IMR-90 (cell line): ENCODE results near the gene MED13. TPM values are rescaled to one million over a fixed set of nuclear protein-coding genes. Genes with fewer than 3 reads are reported as not detected.

Experiments used
- ATAC-seq: fragments of 200-7000 bp; cut with Tn5 transposase; 2 replicates; pipeline ENCODE4 v1.9.1; 2020; ENCODE audit warnings: low read depth, mild to moderate bottlenecking, moderate library complexity
- BruUV-seq: library from RNA; stranded (reverse); fragments of 400-500 nt; replicated peaks from 2 replicates; lab custom pipeline; 2021; lab: Mats Ljungman, UMichigan
- CTCF ChIA-PET: fragments of 300-600 bp; formaldehyde crosslinking; extraction: SDS; loops from one replicate; lab custom pipeline; 2021; ENCODE audit warnings: antibody characterized with exemption; lab: Yijun Ruan, JAX
- POLR2A ChIA-PET: fragments of 300-600 bp; sonication (Branson Sonifier 250); formaldehyde crosslinking; loops from one replicate; lab custom pipeline; 2022; ENCODE audit warnings: antibody characterized with exemption; ENCODE audit not compliant: unreplicated experiment; lab: Charles Lee
- DNase-seq: peaks from one replicate; pipeline ENCODE4 v3.0.0; 2013
- H2AFZ ChIP-seq: replicated peaks from 2 replicates; pipeline ENCODE3; 2013; ENCODE audit warnings: low read length, mild to moderate bottlenecking; ENCODE audit not compliant: poor library complexity
- H2AK5ac ChIP-seq: 2 replicates; pipeline ENCODE4 v1.6.1; 2013; ENCODE audit warnings: low read depth, low read length, inconsistent platforms
- H2AK9ac ChIP-seq: replicated peaks from 2 replicates; pipeline ENCODE3; 2013; ENCODE audit warnings: mild to moderate bottlenecking, low read depth, low read length, moderate library complexity; ENCODE audit not compliant: poor library complexity
- H2BK120ac ChIP-seq: 2 replicates; pipeline ENCODE4 v1.6.1; 2013; ENCODE audit warnings: low read depth, low read length, inconsistent platforms
- H2BK15ac ChIP-seq: 3 replicates; pipeline ENCODE4 v1.6.1; 2013; ENCODE audit warnings: low read depth, low read length, inconsistent platforms
- H2BK20ac ChIP-seq: 2 replicates; pipeline ENCODE4 v1.6.1; 2013; ENCODE audit warnings: low read depth, mild to moderate bottlenecking, inconsistent platforms, low read length, moderate library complexity
- H2BK5ac ChIP-seq: 2 replicates; pipeline ENCODE4 v1.6.1; 2013; ENCODE audit warnings: mild to moderate bottlenecking, low read depth, low read length, inconsistent platforms; ENCODE audit not compliant: poor library complexity, severe bottlenecking
- H3K14ac ChIP-seq: replicated peaks from 2 replicates; pipeline ENCODE4 v1.6.1; 2013; ENCODE audit warnings: low read depth, low read length, inconsistent platforms
- H3K18ac ChIP-seq: 2 replicates; pipeline ENCODE4 v1.6.1; 2013; ENCODE audit warnings: low read depth, low read length, control low read depth
- H3K23ac ChIP-seq: 2 replicates; pipeline ENCODE4 v1.6.1; 2013; ENCODE audit warnings: low read depth, low read length, inconsistent platforms
- H3K27ac ChIP-seq: 2 replicates; pipeline ENCODE4 v1.5.1; 2013; ENCODE audit warnings: mild to moderate bottlenecking, control low read depth, low read length; ENCODE audit not compliant: insufficient read depth
- H3K27me3 ChIP-seq: 2 replicates; pipeline ENCODE4 v1.6.1; 2013; ENCODE audit warnings: low read length; ENCODE audit not compliant: control insufficient read depth, insufficient read depth
- H3K36me3 ChIP-seq: 2 replicates; pipeline ENCODE4 v1.6.1; 2013; ENCODE audit warnings: low read length, mixed read lengths; ENCODE audit not compliant: control insufficient read depth, insufficient read depth
- H3K4ac ChIP-seq: 2 replicates; pipeline ENCODE4 v1.6.1; 2013; ENCODE audit warnings: low read depth, low read length, inconsistent platforms
- H3K4me1 ChIP-seq: 2 replicates; pipeline ENCODE4 v1.6.1; 2013; ENCODE audit warnings: low read length, mixed read lengths; ENCODE audit not compliant: control insufficient read depth, insufficient read depth
- H3K4me2 ChIP-seq: 2 replicates; pipeline ENCODE4 v1.6.1; 2013; ENCODE audit warnings: low read depth, mild to moderate bottlenecking, control low read depth, low read length, moderate library complexity
- H3K4me3 ChIP-seq: 2 replicates; pipeline ENCODE4 v1.5.1; 2013; ENCODE audit warnings: low read depth, mild to moderate bottlenecking, control low read depth, low read length, moderate library complexity; ENCODE audit not compliant: insufficient read depth
- H3K56ac ChIP-seq: 2 replicates; pipeline ENCODE4 v1.6.1; 2013; ENCODE audit warnings: low read length, inconsistent platforms; ENCODE audit not compliant: insufficient read depth; ENCODE audit errors: extremely low read depth
- H3K79me1 ChIP-seq, 2 experiments: 2 replicates each; pipeline ENCODE4 v1.6.1; 2013; ENCODE audit warnings: low read length in 2 of 2, inconsistent platforms in 1 of 2, low read depth in 1 of 2
- H3K9ac ChIP-seq: 2 replicates; pipeline ENCODE4 v1.6.1; 2013; ENCODE audit warnings: low read depth, low read length, control low read depth
- H3K9me1 ChIP-seq: 2 replicates; pipeline ENCODE4 v1.6.1; 2013; ENCODE audit warnings: low read length, inconsistent platforms; ENCODE audit not compliant: insufficient read depth
- H3K9me3 ChIP-seq: 2 replicates; pipeline ENCODE4 v1.6.1; 2013; ENCODE audit warnings: low read length; ENCODE audit not compliant: control insufficient read depth, insufficient read depth
- H4K20me1 ChIP-seq: 2 replicates; pipeline ENCODE4 v1.6.1; 2013; ENCODE audit warnings: low read length, inconsistent platforms; ENCODE audit not compliant: insufficient read depth
- H4K5ac ChIP-seq: 2 replicates; pipeline ENCODE4 v1.6.1; 2013; ENCODE audit warnings: mild to moderate bottlenecking, low read depth, low read length, control low read depth
- H4K8ac ChIP-seq, 2 experiments: 2 replicates each; pipeline ENCODE4 v1.6.1; 2013; ENCODE audit warnings: low read depth in 2 of 2, low read length in 2 of 2, control low read depth in 1 of 2, inconsistent platforms in 1 of 2
- H4K91ac ChIP-seq: 2 replicates; pipeline ENCODE4 v1.6.1; 2013; ENCODE audit warnings: low read depth, low read length, inconsistent platforms; ENCODE audit not compliant: insufficient read depth
- MAFK ChIP-seq: IDR thresholded peaks from 2 replicates; pipeline ENCODE4 v1.6.1; 2012; ENCODE audit warnings: low read depth, low read length, improper control_type of control experiment
- RFX5 ChIP-seq: IDR thresholded peaks from 2 replicates; pipeline ENCODE4 v1.8.0; 2012; ENCODE audit warnings: low read depth, mild to moderate bottlenecking, low read length, moderate library complexity
- WGBS, 2 experiments: methylation state at CpG; one replicate each; pipeline versions ENCODE4 v1.1.5 to v1.1.7; 2013; ENCODE audit warnings: missing lambda C conversion rate in 2 of 2; ENCODE audit not compliant: insufficient read length in 1 of 2; ENCODE audit errors: extremely low coverage in 2 of 2; 5-methylcytosine and 5-hydroxymethylcytosine counted together
- dilution Hi-C: fragments of 300-500 bp; cut with HindIII; formaldehyde crosslinking; loops from one replicate; pipeline ENCODE4 v1.14.3; 2018; ENCODE audit warnings: low sequenced_read_pairs; ENCODE audit not compliant: unreplicated experiment
- in situ Hi-C: fragments of 300-500 bp; cut with MboI; formaldehyde crosslinking; loops from 3 replicates; pipeline ENCODE4 v1.14.3; 2019; ENCODE audit warnings: low sequenced_read_pairs, inconsistent platforms, mixed read lengths
- intact Hi-C: fragments of 100-400 bp; cut with micrococcal nuclease; formaldehyde crosslinking; loops from 2 replicates; pipeline ENCODE4 v1.10.0; 2022
- polyA plus RNA-seq, 3 experiments: library from polyadenylated mRNA; depleted of rRNA; stranded (reverse); fragments of >200 nt; gene quantifications; 2 replicates each; pipeline ENCODE4 v1.2.3, GENCODE V29; 2012; ENCODE audit warnings: low replicate concordance in 1 of 3
- total RNA-seq: library from RNA; depleted of rRNA; stranded (reverse); fragments of >200 nt; gene quantifications from 2 replicates; pipeline ENCODE4 v1.2.3, GENCODE V29; 2012

Gene MED13
- total and polyA plus RNA-seq, 2 of the 4 experiments (the other 2 are of a cell fraction): 9.7 to 67.2 TPM

GRCh38 chr17:62080647-62081046 is 15.6 kb upstream of the MED13 start:
- no peaks in the 10 kb centered on the region for H4K20me1 ChIP-seq
- no peak overlapping the region for H4K91ac ChIP-seq
- H3K9me3 ChIP-seq: no peaks in the 10 kb centered on the region
- in situ Hi-C loops: no loop called here
- intact Hi-C loops: no loop called here
- dilution Hi-C loops: no loop called here
- H2BK120ac ChIP-seq: no peak overlapping the region
- no peak overlapping the region for H2BK15ac ChIP-seq
- H3K4ac ChIP-seq: no peak overlapping the region
- TF ChIP-seq RFX5: peak; percentile 53; the same call in 1 of the 2 replicates
- no peak for TF ChIP-seq MAFK
- no TSS peak for BruUV-seq
- no peak for DNase-seq
- H4K5ac ChIP-seq: no peak overlapping the region
- H3K79me1 ChIP-seq: no peaks in the 10 kb centered on the region
- H3K4me1 ChIP-seq: no peaks in the 10 kb centered on the region
- H4K8ac ChIP-seq: no peak overlapping the region
- H2AK5ac ChIP-seq: no peak overlapping the region
- peaks cover 16% of the 10 kb centered on the region for H3K27me3 ChIP-seq
- H3K4me2 ChIP-seq: no peak overlapping the region
- ChIA-PET CTCF (no interaction called here), POLR2A (no interaction called here)
- no peak overlapping the region for H3K18ac ChIP-seq
- H2BK5ac ChIP-seq: no peak overlapping the region
- no peak overlapping the region for H3K9ac ChIP-seq
- H3K27ac ChIP-seq: no peak overlapping the region
- no peak overlapping the region for H3K4me3 ChIP-seq
- H3K56ac ChIP-seq: no peak overlapping the region
- no peak overlapping the region for H2BK20ac ChIP-seq
- no peak overlapping the region for H3K14ac ChIP-seq
- no peak overlapping the region for H2AFZ ChIP-seq
- no peak overlapping the region for H2AK9ac ChIP-seq
- H3K9me1 ChIP-seq: no peaks in the 10 kb centered on the region
- no peak for ATAC-seq
- no peaks in the 10 kb centered on the region for H3K36me3 ChIP-seq
- WGBS, 2 experiments: 56% methylated on average over 1 of the region's 4 CpGs; no CpG with 5 or more reads in 1 of the 2 experiments
- no peak overlapping the region for H3K23ac ChIP-seq
